ENCODE results near the gene NDUFB11.

DNA sequence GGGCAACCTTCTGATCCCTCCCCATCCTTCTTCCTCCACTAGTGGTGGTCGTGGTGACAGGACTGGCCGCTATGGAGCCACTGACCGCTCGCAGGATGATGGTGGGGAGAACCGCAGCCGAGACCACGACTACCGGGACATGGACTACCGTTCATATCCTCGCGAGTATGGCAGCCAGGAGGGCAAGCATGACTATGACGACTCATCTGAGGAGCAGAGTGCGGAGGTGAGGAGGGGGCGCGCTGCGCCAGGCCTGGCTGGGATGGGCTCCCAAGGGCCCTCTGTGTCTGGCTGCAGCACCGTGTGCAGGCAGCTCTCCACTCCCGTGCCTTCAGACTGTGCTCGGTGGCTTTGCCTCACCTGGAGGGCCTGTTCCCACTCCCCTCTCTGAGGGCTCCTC is 24.8 kb upstream of the NDUFB11 start:
- TF ChIP-seq, protein P1, sequence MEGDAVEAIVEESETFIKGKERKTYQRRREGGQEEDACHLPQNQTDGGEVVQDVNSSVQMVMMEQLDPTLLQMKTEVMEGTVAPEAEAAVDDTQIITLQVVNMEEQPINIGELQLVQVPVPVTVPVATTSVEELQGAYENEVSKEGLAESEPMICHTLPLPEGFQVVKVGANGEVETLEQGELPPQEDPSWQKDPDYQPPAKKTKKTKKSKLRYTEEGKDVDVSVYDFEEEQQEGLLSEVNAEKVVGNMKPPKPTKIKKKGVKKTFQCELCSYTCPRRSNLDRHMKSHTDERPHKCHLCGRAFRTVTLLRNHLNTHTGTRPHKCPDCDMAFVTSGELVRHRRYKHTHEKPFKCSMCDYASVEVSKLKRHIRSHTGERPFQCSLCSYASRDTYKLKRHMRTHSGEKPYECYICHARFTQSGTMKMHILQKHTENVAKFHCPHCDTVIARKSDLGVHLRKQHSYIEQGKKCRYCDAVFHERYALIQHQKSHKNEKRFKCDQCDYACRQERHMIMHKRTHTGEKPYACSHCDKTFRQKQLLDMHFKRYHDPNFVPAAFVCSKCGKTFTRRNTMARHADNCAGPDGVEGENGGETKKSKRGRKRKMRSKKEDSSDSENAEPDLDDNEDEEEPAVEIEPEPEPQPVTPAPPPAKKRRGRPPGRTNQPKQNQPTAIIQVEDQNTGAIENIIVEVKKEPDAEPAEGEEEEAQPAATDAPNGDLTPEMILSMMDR (conservative IDR thresholded peaks at IDR 0.05) = no peak
- no peak for TF ChIP-seq ZFX (IDR thresholded peaks at IDR 0.05)

Measured in C4-2B (cell line).